ENCODE results near the gene NIF3L1.

Gene NIF3L1

GRCh38 chr2:200929334-200930249, 40.4 kb downstream of the NIF3L1 start:
- no peak overlapping the region for H3K27ac ChIP-seq

GRCh38 chr2:200930947-200931626, 41.9 kb downstream of the NIF3L1 start:
- Histone ChIP-seq H3K4me2 (no peak overlapping the region), H3K4me1 (ENCODE audit: low read depth, poor library complexity, severe bottlenecking) (no peaks in the 10 kb centered on the region), H3K79me2 (ENCODE audit: insufficient read depth, low read depth) (no peaks in the 10 kb centered on the region), H3K36me3 (ENCODE audit: insufficient read depth) (no peaks in the 10 kb centered on the region), H4K20me1 (ENCODE audit: insufficient read depth) (no peaks in the 10 kb centered on the region), H2AFZ (ENCODE audit: low read depth) (no peak overlapping the region), H3K27ac (no peak overlapping the region), H3K27me3 (ENCODE audit: insufficient read depth, low read depth) (no peaks in the 10 kb centered on the region), H3K4me3 (IDR thresholded peaks at IDR 0.05; ENCODE audit: insufficient read depth, low read depth, low read length) (no peak overlapping the region), H3K9ac (no peak overlapping the region; the same call in 1 of the 2 replicates)
- TF ChIP-seq CTCF (conservative IDR thresholded peaks at IDR 0.05; ENCODE audit: low read depth, low read length): no peak

More at GRCh38 chr2:200929334-200930249, 40.4 kb downstream of the NIF3L1 start:
- Histone ChIP-seq H3K27me3 (ENCODE audit: insufficient read depth, low read depth) (no peaks in the 10 kb centered on the region), H3K4me1 (ENCODE audit: low read depth, poor library complexity, severe bottlenecking) (no peaks in the 10 kb centered on the region), H3K9ac (no peak overlapping the region), H2AFZ (ENCODE audit: low read depth) (no peak overlapping the region), H3K36me3 (ENCODE audit: insufficient read depth) (no peaks in the 10 kb centered on the region), H4K20me1 (ENCODE audit: insufficient read depth) (no peaks in the 10 kb centered on the region), H3K79me2 (ENCODE audit: insufficient read depth, low read depth) (no peaks in the 10 kb centered on the region), H3K4me3 (IDR thresholded peaks at IDR 0.05; ENCODE audit: insufficient read depth, low read depth, low read length) (no peak overlapping the region), H3K4me2 (no peak overlapping the region)
- no peak for TF ChIP-seq CTCF (conservative IDR thresholded peaks at IDR 0.05; ENCODE audit: low read depth, low read length)

- H4K20me1 ChIP-seq (ENCODE audit: insufficient read depth): no peaks in the 10 kb centered on the region
- no peak overlapping the region for H3K9ac ChIP-seq
- no peak overlapping the region for H3K4me3 ChIP-seq (IDR thresholded peaks at IDR 0.05; ENCODE audit: insufficient read depth, low read depth, low read length)
- no peaks in the 10 kb centered on the region for H3K4me1 ChIP-seq (ENCODE audit: low read depth, poor library complexity, severe bottlenecking)
- H3K79me2 ChIP-seq (ENCODE audit: insufficient read depth, low read depth): no peaks in the 10 kb centered on the region
- H3K27ac ChIP-seq: no peak overlapping the region
- no peak overlapping the region for H2AFZ ChIP-seq (ENCODE audit: low read depth)
- no peaks in the 10 kb centered on the region for H3K27me3 ChIP-seq (ENCODE audit: insufficient read depth, low read depth)
- TF ChIP-seq CTCF (conservative IDR thresholded peaks at IDR 0.05; ENCODE audit: low read depth, low read length): no peak
- H3K4me2 ChIP-seq: no peak overlapping the region
- H3K36me3 ChIP-seq (ENCODE audit: insufficient read depth): peaks cover 12% of the 10 kb centered on the region; the same call in 1 of the 2 replicates
Measured at GRCh38 chr2:200939832-200940231, 50.7 kb downstream of the NIF3L1 start.

GRCh38 chr2:200943527-200944105, 54.4 kb downstream of the NIF3L1 start:
- Histone ChIP-seq H3K4me2 (no peak overlapping the region), H3K27ac (no peak overlapping the region), H3K79me2 (ENCODE audit: insufficient read depth, low read depth) (no peaks in the 10 kb centered on the region), H3K4me1 (ENCODE audit: low read depth, poor library complexity, severe bottlenecking) (no peaks in the 10 kb centered on the region), H3K36me3 (ENCODE audit: insufficient read depth) (peaks cover 8% of the 10 kb centered on the region; the same call in 1 of the 2 replicates), H4K20me1 (ENCODE audit: insufficient read depth) (no peaks in the 10 kb centered on the region), H2AFZ (ENCODE audit: low read depth) (no peak overlapping the region), H3K27me3 (ENCODE audit: insufficient read depth, low read depth) (no peaks in the 10 kb centered on the region), H3K4me3 (IDR thresholded peaks at IDR 0.05; ENCODE audit: insufficient read depth, low read depth, low read length) (no peak overlapping the region), H3K9ac (no peak overlapping the region)
- TF ChIP-seq CTCF (conservative IDR thresholded peaks at IDR 0.05; ENCODE audit: low read depth, low read length): no peak

Data from KMS-11 (cell line).